HG02588 (cell line): ENCODE measurements around the gene EPHA10.

Experiments used
- ATAC-seq: cut with Tn5 transposase; IDR thresholded peaks from one replicate; pipeline ENCODE4 v1.9.1; 2021; ENCODE audit warnings: mild to moderate bottlenecking, moderate library complexity; ENCODE audit not compliant: unreplicated experiment

Gene EPHA10

GRCh38 chr1:37682334-37682987, 82.5 kb downstream of the EPHA10 start:
- ATAC-seq: no peak

- ATAC-seq: no peak
Measured at GRCh38 chr1:37680933-37681332, 84.0 kb downstream of the EPHA10 start.

- ATAC-seq: no peak
Measured at GRCh38 chr1:37677808-37678207, 87.1 kb downstream of the EPHA10 start.

DNA sequence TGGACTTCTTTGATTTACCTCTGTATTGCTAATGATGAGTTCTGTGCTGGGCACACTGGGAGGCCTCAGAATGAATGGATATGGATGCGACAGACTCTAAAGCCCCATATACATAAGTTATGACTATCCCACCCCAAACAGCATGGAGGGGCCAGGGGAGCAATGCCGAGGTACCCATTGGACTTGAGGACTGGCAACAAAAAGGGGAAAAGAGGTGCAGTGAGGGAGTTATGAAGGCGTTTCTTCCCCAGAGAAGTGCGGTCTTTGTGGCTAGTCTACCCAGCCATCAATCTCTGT, 87.8 kb downstream of the EPHA10 start:
- no peak for ATAC-seq

DNA sequence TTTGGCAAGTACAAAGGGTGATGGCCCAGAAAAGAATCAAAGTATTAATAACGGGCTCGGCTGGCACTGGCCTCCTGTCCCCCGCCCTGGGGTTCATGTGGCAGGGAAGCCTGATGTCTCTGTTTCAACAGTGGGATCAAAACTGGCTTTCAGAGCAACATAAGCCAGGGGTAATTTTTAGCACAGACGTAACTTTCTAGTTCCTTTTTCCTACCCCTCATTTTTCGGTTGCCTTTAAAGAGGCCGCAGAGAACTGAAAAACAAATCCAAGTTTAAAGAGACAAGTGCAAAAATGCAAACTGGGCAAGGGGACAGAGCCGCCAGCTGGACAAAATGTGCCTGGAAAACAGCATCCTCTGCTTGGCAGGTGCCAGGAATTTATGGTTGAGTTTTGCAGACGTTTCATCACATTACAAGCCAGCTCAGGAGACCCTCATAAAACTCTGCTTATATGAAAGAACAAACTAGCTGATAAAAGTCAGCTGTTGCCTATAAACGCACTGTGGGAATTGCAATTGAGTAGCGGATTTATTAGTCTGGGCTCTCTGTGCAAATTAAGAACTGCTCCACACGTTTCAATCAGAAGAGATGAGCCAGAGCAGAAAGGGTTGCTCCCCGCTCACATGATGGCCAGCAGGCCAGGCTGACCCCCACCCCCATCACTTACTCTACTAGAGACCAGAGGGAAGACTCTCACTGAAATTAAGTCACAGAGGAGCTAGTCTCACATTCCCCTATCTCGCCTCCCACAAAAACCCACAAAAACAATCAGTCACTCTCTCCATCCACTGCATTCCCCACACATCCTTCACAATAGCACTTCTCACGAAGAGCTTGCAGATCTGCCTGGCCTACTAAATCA, 88.4 kb downstream of the EPHA10 start:
- ATAC-seq: no peak

DNA sequence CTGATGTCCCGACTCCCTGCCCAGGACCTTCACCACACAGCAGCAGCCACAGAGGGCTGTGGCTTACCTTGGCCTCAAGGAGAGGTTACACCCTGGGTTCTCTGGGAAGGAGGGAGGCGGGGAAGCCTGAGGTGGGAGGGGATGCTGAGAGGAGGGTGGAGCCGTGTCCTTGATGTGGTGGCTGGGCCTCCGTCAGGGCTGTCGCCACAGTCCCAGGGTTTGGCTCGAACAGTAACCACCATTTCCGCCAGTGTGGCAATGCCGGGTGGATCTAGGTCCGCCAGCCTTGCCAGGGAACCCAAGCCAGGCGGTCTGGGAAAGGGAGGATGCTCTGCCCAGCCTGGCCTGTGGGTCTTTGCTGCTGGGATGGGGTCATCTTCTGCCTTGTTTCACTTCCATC, 91.0 kb downstream of the EPHA10 start:
- no peak for ATAC-seq

GRCh38 chr1:37672136-37672870, 92.6 kb downstream of the EPHA10 start:
- no peak for ATAC-seq

DNA sequence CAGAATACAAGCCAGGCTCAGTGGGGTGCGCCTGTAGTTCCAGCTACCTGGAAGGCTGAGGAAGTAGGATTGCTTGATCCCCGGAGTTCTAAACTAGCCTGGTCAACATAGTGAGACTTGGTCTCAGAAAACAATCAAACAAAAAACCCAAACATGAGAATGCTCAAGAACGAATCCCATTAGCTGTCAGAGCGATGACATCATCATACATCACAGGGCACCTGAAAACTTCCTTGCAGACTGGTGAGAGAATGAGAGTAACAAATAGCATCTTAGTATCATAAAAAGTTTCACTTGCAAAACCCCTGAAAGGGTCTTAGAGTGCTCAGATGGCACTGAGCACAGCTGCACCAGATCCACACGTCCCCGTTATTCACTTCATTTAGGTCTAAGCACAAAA, 93.7 kb downstream of the EPHA10 start:
- no peak for ATAC-seq

GRCh38 chr1:37670133-37670532, 94.8 kb downstream of the EPHA10 start:
- ATAC-seq: no peak

- ATAC-seq: no peak
Measured at GRCh38 chr1:37667023-37667671, 97.8 kb downstream of the EPHA10 start.

- ATAC-seq: no peak
Measured at GRCh38 chr1:37666241-37666867, 98.6 kb downstream of the EPHA10 start.
